Natural killer cell (primary cell): Measurements from ENCODE around the gene SAMD4A. TPM values are rescaled to one million over a fixed set of nuclear protein-coding genes. Genes with fewer than 3 reads are reported as not detected.

Experiments used
- ATAC-seq, 3 donors: fragments of 150-1000 bp in 2 of 3; fragments of 200-7000 bp in 1 of 3; cut with Tn5 transposase; 1 replicate in 1 of 3; 2 replicates in 2 of 3; pipeline ENCODE4 v1.10.0; 2021; ENCODE audit warnings: mild to moderate bottlenecking in 2 of 3, moderate library complexity in 2 of 3
- DNase-seq, 2 donors: peaks; one replicate each; pipeline versions ENCODE4 v3.0.0 to v3.0.0-alpha.2; 2013 to 2021; ENCODE audit warnings: mixed read lengths in 1 of 2
- H3K27ac ChIP-seq: one replicate; pipeline ENCODE4 v1.5.1; 2013; ENCODE audit warnings: mild to moderate bottlenecking, low read length
- H3K27me3 ChIP-seq: one replicate; pipeline ENCODE4 v1.6.1; 2013; ENCODE audit warnings: low read length; ENCODE audit not compliant: control insufficient read depth, insufficient read depth
- H3K36me3 ChIP-seq: one replicate; pipeline ENCODE4 v1.6.1; 2013; ENCODE audit warnings: low read length; ENCODE audit not compliant: control insufficient read depth, insufficient read depth
- H3K4me1 ChIP-seq: one replicate; pipeline ENCODE4 v1.6.1; 2013; ENCODE audit warnings: low read length; ENCODE audit not compliant: control insufficient read depth, insufficient read depth
- H3K4me3 ChIP-seq: one replicate; pipeline ENCODE4 v1.5.1; 2013; ENCODE audit warnings: low read length
- H3K9me3 ChIP-seq: one replicate; pipeline ENCODE4 v1.6.1; 2013; ENCODE audit warnings: low read length; ENCODE audit not compliant: control insufficient read depth, insufficient read depth
- H3K27ac Mint-ChIP-seq, 2 donors: one replicate each; pipeline ENCODE4 v1.8.0; 2022; ENCODE audit warnings: mild to moderate bottlenecking in 2 of 2, mixed read lengths in 2 of 2, moderate library complexity in 1 of 2
- H3K27me3 Mint-ChIP-seq, 2 donors: one replicate each; pipeline ENCODE4 v1.8.0; 2022; ENCODE audit warnings: low read depth in 2 of 2, mixed read lengths in 2 of 2
- H3K36me3 Mint-ChIP-seq: one replicate; pipeline ENCODE4 v1.8.0; 2022; ENCODE audit warnings: mixed read lengths
- H3K4me1 Mint-ChIP-seq, 2 donors: one replicate each; pipeline ENCODE4 v1.8.0; 2022; ENCODE audit warnings: mixed read lengths in 2 of 2
- H3K4me3 Mint-ChIP-seq: one replicate; pipeline ENCODE4 v1.8.0; 2022; ENCODE audit warnings: mild to moderate bottlenecking, moderate library complexity, mixed read lengths
- H3K9me3 Mint-ChIP-seq, 2 donors: one replicate each; pipeline ENCODE4 v1.8.0; 2022; ENCODE audit warnings: mixed read lengths in 2 of 2
- WGBS: methylation state at CpG from one replicate; pipeline ENCODE4 v1.1.7; 2013; ENCODE audit warnings: missing lambda C conversion rate; ENCODE audit not compliant: insufficient coverage; 5-methylcytosine and 5-hydroxymethylcytosine counted together
- intact Hi-C: fragments of 100-400 bp; cut with micrococcal nuclease; formaldehyde crosslinking; loops from one replicate; pipeline ENCODE4 v1.14.2; 2022
- total RNA-seq, 4 donors: library from RNA; stranded (reverse); fragments of 120-200 nt in 1 of 4; gene quantifications; one replicate each; pipeline versions ENCODE4 v1.2.3 to v1.2.4, GENCODE V29; 2013 to 2022
- TF ChIP-seq, protein P1 (sequence below): fragments of 200-600 bp; IDR thresholded peaks from one replicate; pipeline ENCODE4 v1.8.0; 2022; ENCODE audit warnings: antibody characterized with exemption

SAMD4A gene
- total RNA-seq, 3 donors from 2014 or later (not counting 1 experiment from before 2014, with no cell fraction given) = 0.70 to 1.6 (median 1.4) TPM

DNA sequence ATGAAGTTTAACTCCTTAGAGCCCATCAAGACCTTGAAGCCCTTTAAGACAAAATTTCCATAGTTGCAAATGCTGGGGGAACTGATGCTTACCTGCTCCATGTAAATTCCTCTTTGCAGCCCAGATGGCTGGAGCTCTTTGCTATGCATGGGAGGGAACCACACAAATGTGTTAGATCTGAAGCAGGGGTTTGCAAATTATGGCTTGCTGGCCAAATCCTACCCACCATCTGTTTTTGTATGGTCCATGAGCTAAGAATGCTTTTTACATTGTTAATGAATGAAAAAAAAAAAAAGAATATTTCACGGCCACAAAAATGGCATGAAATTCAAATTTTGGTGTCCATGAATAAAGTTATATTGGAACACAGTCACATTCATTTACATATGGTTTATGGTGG lies 261.1 kb downstream of the SAMD4A start:
- peaks cover 7% of the 10 kb centered on the region for H3K9me3 ChIP-seq
- Mint-ChIP-seq H3K4me3 (no peak overlapping the region), H3K36me3 (peaks cover 9% of the 10 kb centered on the region), H3K4me1 (no peaks in the 10 kb centered on the region), H3K27ac (no peak overlapping the region), H3K27me3 (no peaks in the 10 kb centered on the region), H3K9me3 (peaks cover 8 to 15% of the 10 kb centered on the region in 2 donors)
- WGBS = no CpG with 5 or more reads among the region's 1 CpG
- intact Hi-C loops = no loop called here
- H3K27me3 ChIP-seq = no peaks in the 10 kb centered on the region
- TF ChIP-seq, protein P1, sequence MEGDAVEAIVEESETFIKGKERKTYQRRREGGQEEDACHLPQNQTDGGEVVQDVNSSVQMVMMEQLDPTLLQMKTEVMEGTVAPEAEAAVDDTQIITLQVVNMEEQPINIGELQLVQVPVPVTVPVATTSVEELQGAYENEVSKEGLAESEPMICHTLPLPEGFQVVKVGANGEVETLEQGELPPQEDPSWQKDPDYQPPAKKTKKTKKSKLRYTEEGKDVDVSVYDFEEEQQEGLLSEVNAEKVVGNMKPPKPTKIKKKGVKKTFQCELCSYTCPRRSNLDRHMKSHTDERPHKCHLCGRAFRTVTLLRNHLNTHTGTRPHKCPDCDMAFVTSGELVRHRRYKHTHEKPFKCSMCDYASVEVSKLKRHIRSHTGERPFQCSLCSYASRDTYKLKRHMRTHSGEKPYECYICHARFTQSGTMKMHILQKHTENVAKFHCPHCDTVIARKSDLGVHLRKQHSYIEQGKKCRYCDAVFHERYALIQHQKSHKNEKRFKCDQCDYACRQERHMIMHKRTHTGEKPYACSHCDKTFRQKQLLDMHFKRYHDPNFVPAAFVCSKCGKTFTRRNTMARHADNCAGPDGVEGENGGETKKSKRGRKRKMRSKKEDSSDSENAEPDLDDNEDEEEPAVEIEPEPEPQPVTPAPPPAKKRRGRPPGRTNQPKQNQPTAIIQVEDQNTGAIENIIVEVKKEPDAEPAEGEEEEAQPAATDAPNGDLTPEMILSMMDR = no peak
- H3K4me1 ChIP-seq = no peaks in the 10 kb centered on the region
- H3K36me3 ChIP-seq = no peaks in the 10 kb centered on the region
- H3K27ac ChIP-seq = no peak overlapping the region
- ATAC-seq (no peak), DNase-seq (no peak)
- H3K4me3 ChIP-seq = no peak overlapping the region

DNA sequence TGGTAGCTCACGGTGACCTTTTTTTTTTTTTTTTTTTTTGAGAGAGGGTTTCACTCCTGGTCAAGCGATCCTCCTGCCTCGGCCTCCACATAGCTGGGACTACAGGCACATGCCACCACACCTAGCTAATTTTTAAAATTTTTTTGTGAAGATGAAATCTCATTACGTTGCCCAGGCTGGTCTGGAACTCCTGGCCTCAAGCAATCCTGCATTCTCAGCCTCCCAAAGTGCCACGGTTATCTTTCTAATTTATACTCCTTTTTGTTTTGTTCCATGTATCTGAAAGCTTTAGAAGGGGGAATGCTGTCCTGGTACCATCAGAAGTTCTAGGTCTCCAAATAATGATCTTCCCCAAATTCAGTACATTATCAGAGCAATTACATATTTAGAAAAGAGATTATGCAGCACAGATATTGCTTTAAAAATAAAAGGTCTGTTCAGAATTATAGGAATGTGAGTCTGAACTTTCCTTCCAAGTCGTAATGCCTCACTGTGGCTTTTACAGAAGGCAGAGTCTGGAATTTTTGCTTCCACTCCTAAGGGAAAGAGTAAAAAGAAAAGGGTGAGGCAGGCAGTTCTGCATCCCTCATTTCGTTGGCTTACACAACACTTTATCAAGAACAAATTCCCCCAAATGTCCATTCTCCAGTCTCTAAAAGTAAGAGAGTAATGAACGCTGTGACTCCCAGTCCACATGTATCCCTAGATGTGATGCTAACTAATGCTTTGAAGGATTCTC lies 262.7 kb downstream of the SAMD4A start:
- TF ChIP-seq, protein P1 = no peak
- Mint-ChIP-seq H3K4me3 (no peak overlapping the region), H3K4me1 (no peaks in the 10 kb centered on the region), H3K9me3 (peaks cover 0 to 7% of the 10 kb centered on the region in 2 donors), H3K27ac (no peak overlapping the region), H3K36me3 (no peaks in the 10 kb centered on the region), H3K27me3 (no peaks in the 10 kb centered on the region)
- ATAC-seq (no peak), DNase-seq (no peak)
- Histone ChIP-seq H3K9me3 (peaks cover 3% of the 10 kb centered on the region), H3K36me3 (no peaks in the 10 kb centered on the region), H3K4me3 (no peak overlapping the region), H3K4me1 (no peaks in the 10 kb centered on the region), H3K27ac (no peak overlapping the region), H3K27me3 (no peaks in the 10 kb centered on the region)
- intact Hi-C loops = no loop called here
- WGBS = 98% methylated on average over 5 of the region's 8 CpGs

DNA sequence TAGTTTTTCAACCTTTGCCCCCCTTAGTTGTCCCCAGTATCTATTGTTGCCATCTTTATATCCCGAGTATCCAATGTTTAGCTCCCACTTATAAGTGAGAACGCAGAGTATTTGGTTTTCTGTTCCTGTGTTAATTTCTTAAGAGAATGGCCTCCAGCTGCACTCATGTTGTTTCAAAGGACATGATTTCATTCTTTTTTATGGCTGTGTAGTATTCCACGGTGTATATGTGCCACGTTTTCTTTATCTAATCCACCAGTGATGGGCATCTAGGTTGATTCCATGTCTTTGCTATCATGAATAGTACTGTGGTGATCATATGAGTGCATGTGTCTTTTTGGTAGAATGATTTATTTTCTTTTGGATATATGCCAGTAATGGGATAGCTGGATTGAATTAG lies 263.7 kb downstream of the SAMD4A start:
- TF ChIP-seq, protein P1 = no peak
- no peak overlapping the region for H3K4me3 ChIP-seq
- H3K27me3 ChIP-seq = no peaks in the 10 kb centered on the region
- ATAC-seq = no peak
- Mint-ChIP-seq H3K36me3 (no peaks in the 10 kb centered on the region), H3K27me3 (no peaks in the 10 kb centered on the region), H3K4me3 (no peak overlapping the region), H3K9me3 (peaks cover 0 to 5% of the 10 kb centered on the region in 2 donors), H3K4me1 (no peaks in the 10 kb centered on the region), H3K27ac (no peak overlapping the region)
- no peaks in the 10 kb centered on the region for H3K4me1 ChIP-seq
- intact Hi-C loops = no loop called here
- no peaks in the 10 kb centered on the region for H3K36me3 ChIP-seq
- 98% methylated on average over 4 of the region's 4 CpGs for WGBS
- no peak overlapping the region for H3K27ac ChIP-seq
- no peak for DNase-seq
- peaks cover 3% of the 10 kb centered on the region for H3K9me3 ChIP-seq

DNA sequence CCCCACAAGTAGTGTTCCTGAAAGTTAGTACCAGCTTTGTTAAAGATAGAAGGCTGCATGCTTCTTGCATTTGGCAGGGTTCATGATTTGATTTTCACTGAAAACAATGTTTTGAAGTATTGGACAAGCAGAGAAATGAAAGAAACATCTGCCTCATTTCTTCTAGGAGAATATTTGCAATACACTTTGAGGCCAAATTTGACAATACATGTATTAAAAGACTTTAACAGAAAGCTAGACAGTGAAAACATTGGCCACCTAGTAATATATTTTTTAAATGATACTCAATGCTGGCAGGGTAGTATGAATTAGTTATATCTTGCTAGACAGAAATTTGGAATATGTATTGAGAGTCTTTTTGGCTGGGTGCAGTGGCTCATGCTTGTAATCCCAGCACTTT lies 267.2 kb downstream of the SAMD4A start:
- Histone ChIP-seq H3K4me1 (no peaks in the 10 kb centered on the region), H3K4me3 (no peak overlapping the region), H3K9me3 (peaks cover 3% of the 10 kb centered on the region), H3K36me3 (no peaks in the 10 kb centered on the region), H3K27me3 (no peaks in the 10 kb centered on the region), H3K27ac (no peak overlapping the region)
- H3K36me3 Mint-ChIP-seq = peaks cover 4% of the 10 kb centered on the region
- intact Hi-C loops = no loop called here
- TF ChIP-seq, protein P1 = no peak
- H3K27ac Mint-ChIP-seq = no peak overlapping the region
- ATAC-seq (no peak), DNase-seq (no peak)
- H3K9me3 Mint-ChIP-seq = peaks cover 0 to 2% of the 10 kb centered on the region in 2 donors
- no peak overlapping the region for H3K4me3 Mint-ChIP-seq
- H3K4me1 Mint-ChIP-seq = no peaks in the 10 kb centered on the region
- no peaks in the 10 kb centered on the region for H3K27me3 Mint-ChIP-seq
